CMK (cell line): ENCODE results near the gene RCC2.
A peak's percentile ranks its signal among the peaks of the same experiment; 100 is the strongest.

ENCODE experiments used
- DNase-seq: peaks from one replicate; pipeline ENCODE4 v3.0.0-alpha.2; 2010; ENCODE audit warnings: low read depth

The RCC2 gene

GRCh38 chr1:17372955-17373354, 66.5 kb downstream of the RCC2 start:
- DNase-seq = no peak

GRCh38 chr1:17371896-17372295, 67.6 kb downstream of the RCC2 start, which contains the start of gene PADI6:
Gene PADI6, plus strand, starts transcription at chr1:17372196. Its CDS starts 50 bp downstream, at chr1:17372246.
- DNase-seq = no peak

DNA sequence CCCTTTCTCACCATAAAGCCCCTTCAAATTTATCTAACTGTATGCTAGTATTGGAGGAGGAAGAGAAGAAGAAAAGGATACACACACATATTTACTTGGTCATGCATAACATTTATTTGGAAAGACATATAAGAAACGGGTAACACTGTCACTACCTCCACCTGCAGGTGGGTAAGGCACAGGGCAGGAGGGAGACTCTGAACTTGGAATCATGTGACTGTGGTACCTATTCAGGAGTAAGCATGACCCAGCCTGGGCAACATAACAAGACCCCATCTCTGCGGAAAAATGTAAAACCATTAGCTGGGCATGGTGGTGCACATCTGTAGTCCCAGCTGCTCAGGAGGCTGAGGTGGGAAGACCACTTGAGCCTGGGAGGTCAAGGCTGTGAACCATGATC, 68.9 kb downstream of the RCC2 start:
- DNase-seq = no peak

- no peak for DNase-seq
These were observed 70.0 kb downstream of the RCC2 start for GRCh38 chr1:17369466-17369865.

- DNase-seq = no peak
These were observed 74.2 kb downstream of the RCC2 start for GRCh38 chr1:17365293-17365692.

DNA sequence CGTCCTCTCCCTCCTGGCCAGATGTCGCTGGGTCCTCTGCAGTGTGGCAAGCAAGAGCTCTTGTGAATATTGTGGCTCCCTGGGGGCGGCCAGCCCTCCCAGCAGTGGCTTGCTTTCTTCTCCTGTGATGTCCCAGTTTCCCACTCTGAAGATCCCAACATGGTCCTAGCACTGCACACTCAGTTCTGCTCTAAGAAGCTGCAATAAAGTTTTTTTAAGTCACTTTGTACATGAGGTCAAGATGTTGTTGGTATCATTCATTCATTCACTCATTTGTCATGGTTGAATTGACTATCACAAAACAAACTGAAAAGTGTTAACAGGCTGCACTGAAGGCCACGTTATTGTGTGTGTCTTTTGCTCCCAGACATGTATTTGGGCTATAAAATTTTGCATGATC, 75.7 kb downstream of the RCC2 start:
- DNase-seq = no peak

DNA sequence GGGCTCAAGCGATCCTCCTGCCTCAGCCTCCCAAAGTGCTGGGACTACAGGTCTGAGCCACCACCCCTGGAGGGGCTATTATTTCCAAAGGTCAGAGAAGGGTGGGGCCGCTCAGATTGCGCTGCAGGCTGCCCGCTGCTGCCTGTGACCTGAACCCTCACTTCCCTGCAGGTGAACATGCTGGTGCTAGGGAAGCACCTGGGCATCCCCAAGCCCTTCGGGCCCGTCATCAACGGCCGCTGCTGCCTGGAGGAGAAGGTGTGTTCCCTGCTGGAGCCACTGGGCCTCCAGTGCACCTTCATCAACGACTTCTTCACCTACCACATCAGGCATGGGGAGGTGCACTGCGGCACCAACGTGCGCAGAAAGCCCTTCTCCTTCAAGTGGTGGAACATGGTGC, 76.1 kb downstream of the RCC2 start:
- DNase-seq = no peak

- no peak for DNase-seq
These were observed 77.8 kb downstream of the RCC2 start for GRCh38 chr1:17361687-17362086.

DNA sequence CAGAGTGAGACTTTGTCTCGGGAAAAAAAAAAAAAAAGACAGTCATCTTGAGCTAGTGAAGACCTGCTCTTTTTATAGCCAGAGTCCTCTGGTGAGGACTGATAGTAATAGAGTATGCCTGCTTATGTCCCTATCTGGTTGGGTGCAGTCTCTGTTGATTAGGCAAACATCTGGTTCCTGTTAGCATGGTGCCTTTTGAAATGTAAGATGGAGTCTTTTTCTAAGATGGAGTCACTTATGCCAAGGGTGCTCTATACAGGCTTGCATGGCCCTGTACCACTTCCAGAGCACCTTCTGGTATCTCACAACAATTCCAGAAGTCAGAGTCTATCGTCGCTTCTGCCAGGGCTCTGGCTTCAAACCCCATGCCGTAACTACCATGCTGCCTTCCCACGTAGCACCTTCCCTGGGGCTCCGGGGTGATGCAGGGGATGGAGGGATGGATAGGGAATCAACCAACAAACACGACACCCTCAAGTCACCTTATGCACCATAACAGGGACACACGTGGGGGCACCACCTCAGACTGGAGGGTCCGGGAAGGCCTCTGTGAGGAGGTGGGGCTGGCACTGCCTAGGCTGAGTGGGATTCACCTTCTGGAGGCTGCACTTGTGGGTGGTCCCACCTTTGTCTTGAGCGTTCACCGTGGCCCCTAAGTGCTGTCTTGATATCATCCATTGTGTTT, 79.1 kb downstream of the RCC2 start:
- peak; percentile 78 for DNase-seq

- no peak for DNase-seq
These were observed 79.7 kb downstream of the RCC2 start for GRCh38 chr1:17359808-17360207.

DNA sequence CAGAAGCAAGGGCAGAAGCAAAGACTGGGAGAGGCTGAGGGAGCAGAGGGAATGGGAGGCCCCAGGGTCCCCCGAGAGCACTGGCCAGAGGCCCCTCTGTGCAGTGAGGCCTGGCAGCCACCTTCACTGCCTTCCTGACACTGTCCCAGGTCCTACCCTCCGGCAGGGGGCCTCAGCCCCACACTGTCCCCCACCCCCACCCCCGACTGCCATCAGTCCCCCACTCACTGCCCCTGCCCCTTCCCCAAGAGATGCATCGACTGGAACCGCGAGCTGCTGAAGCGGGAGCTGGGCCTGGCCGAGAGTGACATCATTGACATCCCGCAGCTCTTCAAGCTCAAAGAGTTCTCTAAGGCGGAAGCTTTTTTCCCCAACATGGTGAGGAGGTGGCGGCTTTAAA, 80.4 kb downstream of the RCC2 start:
- no peak for DNase-seq

DNA sequence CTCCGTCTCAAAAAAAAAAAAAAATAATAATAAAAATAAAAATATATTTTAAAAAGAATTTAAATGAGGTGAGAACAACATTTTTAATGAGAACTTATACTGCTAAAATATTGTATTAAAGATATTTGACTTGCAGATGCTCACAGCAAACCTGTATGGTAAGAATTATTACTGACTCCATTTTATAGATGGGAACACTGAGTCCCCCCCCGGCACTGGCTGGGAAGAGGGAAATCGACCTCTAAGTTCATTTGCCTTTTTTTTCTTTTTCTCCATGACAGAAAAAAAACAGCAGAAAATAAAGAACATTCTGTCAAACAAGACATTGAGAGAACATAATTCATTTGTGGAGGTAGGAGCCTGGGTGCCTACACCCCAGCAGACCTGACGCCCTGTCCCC, 80.9 kb downstream of the RCC2 start:
- DNase-seq = no peak
